ENCODE results near the gene SUMO3.

Gene SUMO3

DNA sequence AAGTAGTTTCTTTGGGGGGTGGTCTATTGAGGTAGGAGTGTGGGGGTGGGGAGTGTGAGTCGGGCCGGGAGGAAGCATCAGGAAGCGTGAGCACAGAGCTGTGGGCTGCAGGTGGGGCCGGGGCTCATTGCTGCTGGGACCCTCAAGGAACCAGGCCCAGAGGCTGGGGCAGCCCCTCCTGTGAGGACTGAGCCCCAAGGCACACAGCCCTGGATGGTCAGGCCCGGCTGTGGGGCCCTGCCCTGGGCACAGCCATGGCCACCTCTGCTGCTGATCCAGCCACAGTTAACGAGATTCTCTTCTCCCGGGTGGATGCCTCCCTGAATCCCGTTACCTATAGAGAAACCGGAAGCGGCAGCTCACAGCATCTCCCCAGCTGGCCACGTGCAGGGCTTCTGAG lies 22.9 kb upstream of the SUMO3 start:
- Histone ChIP-seq H3K36me3 (replicated peaks; ENCODE audit: low read depth, low read length) (no peaks in the 10 kb centered on the region), H3K79me2 (ENCODE audit: low read length) (no peaks in the 10 kb centered on the region), H3K4me3 (ENCODE audit: low read length) (no peak overlapping the region), H2AFZ (ENCODE audit: low read depth, low read length) (no peak overlapping the region), H3K4me1 (ENCODE audit: low read length) (no peaks in the 10 kb centered on the region), H3K9me3 (ENCODE audit: insufficient read depth, low read length) (no peaks in the 10 kb centered on the region), H3K27ac (ENCODE audit: low read length) (no peak overlapping the region), H4K20me1 (ENCODE audit: insufficient read depth, low read length) (no peaks in the 10 kb centered on the region), H3K4me2 (ENCODE audit: low read length) (no peak overlapping the region), H3K9ac (ENCODE audit: low read length) (no peak overlapping the region), H3K27me3 (ENCODE audit: low read depth, low read length) (no peaks in the 10 kb centered on the region; the same call in 1 of the 2 replicates)
- no peak for TF ChIP-seq EZH2phosphoT487 (IDR thresholded peaks at IDR 0.05; ENCODE audit: low read depth)

DNA sequence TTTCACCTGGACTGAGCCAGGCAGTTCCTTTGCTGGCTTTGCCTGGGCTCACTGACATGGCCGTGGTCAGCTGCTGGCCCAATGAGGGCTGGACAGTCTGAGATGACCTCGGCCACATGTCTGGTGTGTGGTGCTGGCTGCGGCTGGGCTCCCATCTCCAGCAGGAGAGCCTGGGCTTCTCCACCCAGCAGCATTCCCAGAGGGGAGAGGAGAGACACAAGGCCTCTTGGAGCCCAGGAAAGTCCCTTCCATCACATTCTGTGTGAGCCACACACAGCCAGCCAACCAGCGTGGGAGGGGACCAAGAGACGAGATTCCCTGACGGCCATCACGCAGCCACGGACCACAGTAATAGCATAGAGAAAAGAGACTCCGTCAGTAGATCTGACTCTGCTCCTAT lies 21.1 kb upstream of the SUMO3 start:
- no peak overlapping the region for H3K27ac ChIP-seq (ENCODE audit: low read length)
- no peak overlapping the region for H3K9ac ChIP-seq (ENCODE audit: low read length)
- no peaks in the 10 kb centered on the region for H3K79me2 ChIP-seq (ENCODE audit: low read length)
- H2AFZ ChIP-seq (ENCODE audit: low read depth, low read length), result no peak overlapping the region
- no peaks in the 10 kb centered on the region for H3K9me3 ChIP-seq (ENCODE audit: insufficient read depth, low read length)
- no peaks in the 10 kb centered on the region; the same call in 1 of the 2 replicates for H3K27me3 ChIP-seq (ENCODE audit: low read depth, low read length)
- TF ChIP-seq, protein P1, sequence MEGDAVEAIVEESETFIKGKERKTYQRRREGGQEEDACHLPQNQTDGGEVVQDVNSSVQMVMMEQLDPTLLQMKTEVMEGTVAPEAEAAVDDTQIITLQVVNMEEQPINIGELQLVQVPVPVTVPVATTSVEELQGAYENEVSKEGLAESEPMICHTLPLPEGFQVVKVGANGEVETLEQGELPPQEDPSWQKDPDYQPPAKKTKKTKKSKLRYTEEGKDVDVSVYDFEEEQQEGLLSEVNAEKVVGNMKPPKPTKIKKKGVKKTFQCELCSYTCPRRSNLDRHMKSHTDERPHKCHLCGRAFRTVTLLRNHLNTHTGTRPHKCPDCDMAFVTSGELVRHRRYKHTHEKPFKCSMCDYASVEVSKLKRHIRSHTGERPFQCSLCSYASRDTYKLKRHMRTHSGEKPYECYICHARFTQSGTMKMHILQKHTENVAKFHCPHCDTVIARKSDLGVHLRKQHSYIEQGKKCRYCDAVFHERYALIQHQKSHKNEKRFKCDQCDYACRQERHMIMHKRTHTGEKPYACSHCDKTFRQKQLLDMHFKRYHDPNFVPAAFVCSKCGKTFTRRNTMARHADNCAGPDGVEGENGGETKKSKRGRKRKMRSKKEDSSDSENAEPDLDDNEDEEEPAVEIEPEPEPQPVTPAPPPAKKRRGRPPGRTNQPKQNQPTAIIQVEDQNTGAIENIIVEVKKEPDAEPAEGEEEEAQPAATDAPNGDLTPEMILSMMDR (IDR thresholded peaks at IDR 0.05; ENCODE audit: low read depth, low read length), result no peak
- no peak for TF ChIP-seq EZH2phosphoT487 (IDR thresholded peaks at IDR 0.05; ENCODE audit: low read depth)
- no peaks in the 10 kb centered on the region for H3K36me3 ChIP-seq (replicated peaks; ENCODE audit: low read depth, low read length)
- no peaks in the 10 kb centered on the region for H3K4me1 ChIP-seq (ENCODE audit: low read length)
- H4K20me1 ChIP-seq (ENCODE audit: insufficient read depth, low read length), result no peaks in the 10 kb centered on the region
- H3K4me3 ChIP-seq (ENCODE audit: low read length), result no peak overlapping the region
- H3K4me2 ChIP-seq (ENCODE audit: low read length), result no peak overlapping the region

DNA sequence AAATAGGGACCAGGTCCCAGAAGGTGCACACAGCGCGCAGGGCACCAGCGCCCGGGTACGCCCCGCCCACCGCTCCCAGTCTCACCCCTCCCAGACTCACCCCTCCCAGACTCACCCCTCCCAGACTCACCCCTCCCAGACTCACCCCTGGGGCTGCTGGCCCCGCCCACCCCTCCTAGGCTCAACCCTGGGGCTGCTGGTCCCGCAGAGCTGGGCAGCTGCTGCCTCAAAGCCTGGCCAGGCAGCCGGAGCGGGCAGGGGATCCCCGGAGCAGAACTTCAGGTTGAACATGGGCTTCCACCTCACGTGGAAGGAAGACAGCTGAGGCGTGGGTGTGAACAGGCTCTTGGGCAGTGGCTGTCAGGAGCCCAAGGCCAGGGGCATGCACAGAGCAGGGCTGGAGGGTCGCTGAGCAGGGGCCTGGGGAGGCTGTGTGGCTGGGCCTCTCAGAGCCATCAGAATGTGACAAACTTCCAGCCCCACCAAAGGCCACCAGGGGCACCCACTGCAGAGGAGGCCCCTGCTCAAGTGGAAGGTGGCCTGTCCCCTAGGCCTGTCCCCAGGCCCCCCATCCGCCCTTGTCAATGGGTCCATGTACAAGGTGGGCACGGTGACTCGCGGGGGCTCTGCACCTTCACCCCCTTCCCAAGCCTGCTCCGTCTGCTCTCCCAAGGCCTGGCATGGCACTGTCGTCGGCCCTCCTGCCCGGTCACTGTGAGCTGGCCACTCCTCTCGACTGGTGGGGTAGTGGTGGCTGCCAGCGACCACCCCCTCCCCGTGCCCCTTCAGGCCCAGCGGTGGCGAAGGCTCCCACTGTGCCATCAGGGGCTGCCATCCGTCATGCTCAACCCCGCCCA lies 20.4 kb upstream of the SUMO3 start:
- H4K20me1 ChIP-seq (ENCODE audit: insufficient read depth, low read length), result no peaks in the 10 kb centered on the region
- H3K79me2 ChIP-seq (ENCODE audit: low read length), result no peaks in the 10 kb centered on the region
- H3K27me3 ChIP-seq (ENCODE audit: low read depth, low read length), result no peaks in the 10 kb centered on the region; the same call in 1 of the 2 replicates
- H3K9ac ChIP-seq (ENCODE audit: low read length), result no peak overlapping the region
- no peaks in the 10 kb centered on the region for H3K9me3 ChIP-seq (ENCODE audit: insufficient read depth, low read length)
- H3K27ac ChIP-seq (ENCODE audit: low read length), result no peak overlapping the region
- no peaks in the 10 kb centered on the region for H3K36me3 ChIP-seq (replicated peaks; ENCODE audit: low read depth, low read length)
- no peaks in the 10 kb centered on the region for H3K4me1 ChIP-seq (ENCODE audit: low read length)
- H2AFZ ChIP-seq (ENCODE audit: low read depth, low read length), result no peak overlapping the region
- H3K4me3 ChIP-seq (ENCODE audit: low read length), result no peak overlapping the region
- TF ChIP-seq EZH2phosphoT487 (IDR thresholded peaks at IDR 0.05; ENCODE audit: low read depth), result no peak
- TF ChIP-seq, protein P1 (IDR thresholded peaks at IDR 0.05; ENCODE audit: low read depth, low read length), result no peak
- H3K4me2 ChIP-seq (ENCODE audit: low read length), result no peak overlapping the region

DNA sequence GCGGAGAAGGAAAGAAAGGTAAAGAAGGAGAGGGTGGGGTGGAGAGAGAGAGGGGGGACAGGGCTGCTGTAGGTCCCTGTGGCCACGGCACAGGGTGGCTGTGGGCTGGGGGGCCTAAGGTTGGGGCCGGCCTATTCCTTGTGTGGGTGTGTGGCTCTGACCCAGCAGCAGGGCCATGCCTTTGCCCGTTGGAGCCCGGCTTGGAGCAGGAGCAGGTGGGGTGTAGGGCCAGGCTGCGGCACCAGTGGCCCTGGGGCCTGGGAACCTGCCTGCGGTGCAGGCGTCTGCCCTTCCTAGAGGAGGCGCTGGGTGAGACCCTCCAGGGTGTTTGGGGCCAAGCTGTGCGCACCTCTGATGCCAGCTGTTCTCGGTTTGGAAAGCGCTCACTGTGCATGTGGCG lies 19.7 kb upstream of the SUMO3 start:
- no peak overlapping the region for H2AFZ ChIP-seq (ENCODE audit: low read depth, low read length)

More for the DNA sequence above, 19.7 kb upstream of the SUMO3 start:
- Histone ChIP-seq H3K9ac (ENCODE audit: low read length) (no peak overlapping the region), H3K79me2 (ENCODE audit: low read length) (no peaks in the 10 kb centered on the region), H3K4me1 (ENCODE audit: low read length) (no peaks in the 10 kb centered on the region), H3K4me3 (ENCODE audit: low read length) (no peak overlapping the region), H3K27ac (ENCODE audit: low read length) (no peak overlapping the region), H4K20me1 (ENCODE audit: insufficient read depth, low read length) (no peaks in the 10 kb centered on the region), H3K27me3 (ENCODE audit: low read depth, low read length) (no peaks in the 10 kb centered on the region; the same call in 1 of the 2 replicates), H3K9me3 (ENCODE audit: insufficient read depth, low read length) (no peaks in the 10 kb centered on the region), H3K4me2 (ENCODE audit: low read length) (no peak overlapping the region), H3K36me3 (replicated peaks; ENCODE audit: low read depth, low read length) (no peaks in the 10 kb centered on the region)
- TF ChIP-seq, protein P1 (IDR thresholded peaks at IDR 0.05; ENCODE audit: low read depth, low read length), result no peak
- no peak for TF ChIP-seq EZH2phosphoT487 (IDR thresholded peaks at IDR 0.05; ENCODE audit: low read depth)

Data from OCI-LY3 (cell line).